CD4-positive, alpha-beta T cell treated with Interferon alpha-2 for 1 hour (primary cell): Measurements from ENCODE around the gene TIMM13.
"Not testable (repeated sequence)": the region's sequence is repeated elsewhere in the genome, so short reads cannot be mapped to it uniquely, and the experiment has no call there.

Experiments used
- DNase-seq, 2 donors: peaks; one replicate each; pipeline ENCODE4 v3.0.0-alpha.2; 2020 to 2022

The TIMM13 gene

GRCh38 chr19:2427429-2428320, at the start of gene TIMM13:
Gene TIMM13, minus strand, starts transcription at chr19:2427586. Its CDS starts 53 bp downstream, at chr19:2427533.
- peak; percentile 95 to 96 for DNase-seq

GRCh38 chr19:2476451-2477140, 49.2 kb upstream of the TIMM13 start:
- peak; percentile 61 to 72 for DNase-seq

GRCh38 chr19:2475702-2476450, 48.5 kb upstream of the TIMM13 start, which contains the start of gene GADD45B:
Gene GADD45B, plus strand, starts transcription at chr19:2476127. Its CDS starts 232 bp downstream, at chr19:2476359.
- DNase-seq, result peak; percentile 98 to 99

- DNase-seq, result no peak
These were observed 47.8 kb upstream of the TIMM13 start for GRCh38 chr19:2475018-2475701.

GRCh38 chr19:2474232-2475017, 47.0 kb upstream of the TIMM13 start:
- peak; percentile 85 to 89 for DNase-seq

- DNase-seq, result not testable (repeated sequence)
These were observed 42.5 kb upstream of the TIMM13 start for GRCh38 chr19:2469915-2470200.

GRCh38 chr19:2469102-2469914, 41.9 kb upstream of the TIMM13 start:
- DNase-seq, result peak in 1 of 2 donors; percentile 20

- DNase-seq, result no peak
These were observed 41.2 kb upstream of the TIMM13 start for GRCh38 chr19:2468596-2468995.

GRCh38 chr19:2464389-2464788, 37.0 kb upstream of the TIMM13 start:
- DNase-seq, result no peak

GRCh38 chr19:2463694-2464093, 36.3 kb upstream of the TIMM13 start:
- DNase-seq, result not testable (repeated sequence)

- DNase-seq, result no peak
These were observed 35.4 kb upstream of the TIMM13 start for GRCh38 chr19:2462635-2463421.

- DNase-seq, result peak; percentile 32 to 65
These were observed 34.6 kb upstream of the TIMM13 start for GRCh38 chr19:2461751-2462634.

GRCh38 chr19:2460245-2460644, 32.9 kb upstream of the TIMM13 start:
- DNase-seq, result no peak

GRCh38 chr19:2458776-2459175, 31.4 kb upstream of the TIMM13 start:
- not testable (repeated sequence) for DNase-seq

- DNase-seq, result no peak
These were observed 30.7 kb upstream of the TIMM13 start for GRCh38 chr19:2458054-2458453.

GRCh38 chr19:2457394-2458037, 30.1 kb upstream of the TIMM13 start:
- DNase-seq, result no peak

GRCh38 chr19:2455851-2456570, 28.6 kb upstream of the TIMM13 start:
- peak; percentile 42 to 62 for DNase-seq
